IMR-90 (cell line): ENCODE measurements around the gene PIP5K1A. TPM values are rescaled to one million over a fixed set of nuclear protein-coding genes. Genes with fewer than 3 reads are reported as not detected.

Source experiments
- ATAC-seq: fragments of 200-7000 bp; cut with Tn5 transposase; 2 replicates; pipeline ENCODE4 v1.9.1; 2020; ENCODE audit warnings: low read depth, mild to moderate bottlenecking, moderate library complexity
- BruUV-seq: library from RNA; stranded (reverse); fragments of 400-500 nt; replicated peaks from 2 replicates; lab custom pipeline; 2021; lab: Mats Ljungman, UMichigan
- CTCF ChIA-PET: fragments of 300-600 bp; formaldehyde crosslinking; extraction: SDS; loops from one replicate; lab custom pipeline; 2021; ENCODE audit warnings: antibody characterized with exemption; lab: Yijun Ruan, JAX
- POLR2A ChIA-PET: fragments of 300-600 bp; sonication (Branson Sonifier 250); formaldehyde crosslinking; loops from one replicate; lab custom pipeline; 2022; ENCODE audit warnings: antibody characterized with exemption; ENCODE audit not compliant: unreplicated experiment; lab: Charles Lee
- DNase-seq: peaks from one replicate; pipeline ENCODE4 v3.0.0; 2013
- H2AFZ ChIP-seq: replicated peaks from 2 replicates; pipeline ENCODE3; 2013; ENCODE audit warnings: low read length, mild to moderate bottlenecking; ENCODE audit not compliant: poor library complexity
- H2AK5ac ChIP-seq: 2 replicates; pipeline ENCODE4 v1.6.1; 2013; ENCODE audit warnings: low read depth, low read length, inconsistent platforms
- H2AK9ac ChIP-seq: replicated peaks from 2 replicates; pipeline ENCODE3; 2013; ENCODE audit warnings: mild to moderate bottlenecking, low read depth, low read length, moderate library complexity; ENCODE audit not compliant: poor library complexity
- H2BK120ac ChIP-seq: 2 replicates; pipeline ENCODE4 v1.6.1; 2013; ENCODE audit warnings: low read depth, low read length, inconsistent platforms
- H2BK15ac ChIP-seq: 3 replicates; pipeline ENCODE4 v1.6.1; 2013; ENCODE audit warnings: low read depth, low read length, inconsistent platforms
- H2BK20ac ChIP-seq: 2 replicates; pipeline ENCODE4 v1.6.1; 2013; ENCODE audit warnings: low read depth, mild to moderate bottlenecking, inconsistent platforms, low read length, moderate library complexity
- H2BK5ac ChIP-seq: 2 replicates; pipeline ENCODE4 v1.6.1; 2013; ENCODE audit warnings: mild to moderate bottlenecking, low read depth, low read length, inconsistent platforms; ENCODE audit not compliant: poor library complexity, severe bottlenecking
- H3K14ac ChIP-seq: replicated peaks from 2 replicates; pipeline ENCODE4 v1.6.1; 2013; ENCODE audit warnings: low read depth, low read length, inconsistent platforms
- H3K18ac ChIP-seq: 2 replicates; pipeline ENCODE4 v1.6.1; 2013; ENCODE audit warnings: low read depth, low read length, control low read depth
- H3K23ac ChIP-seq: 2 replicates; pipeline ENCODE4 v1.6.1; 2013; ENCODE audit warnings: low read depth, low read length, inconsistent platforms
- H3K27ac ChIP-seq: 2 replicates; pipeline ENCODE4 v1.5.1; 2013; ENCODE audit warnings: mild to moderate bottlenecking, control low read depth, low read length; ENCODE audit not compliant: insufficient read depth
- H3K27me3 ChIP-seq: 2 replicates; pipeline ENCODE4 v1.6.1; 2013; ENCODE audit warnings: low read length; ENCODE audit not compliant: control insufficient read depth, insufficient read depth
- H3K36me3 ChIP-seq: 2 replicates; pipeline ENCODE4 v1.6.1; 2013; ENCODE audit warnings: low read length, mixed read lengths; ENCODE audit not compliant: control insufficient read depth, insufficient read depth
- H3K4ac ChIP-seq: 2 replicates; pipeline ENCODE4 v1.6.1; 2013; ENCODE audit warnings: low read depth, low read length, inconsistent platforms
- H3K4me1 ChIP-seq: 2 replicates; pipeline ENCODE4 v1.6.1; 2013; ENCODE audit warnings: low read length, mixed read lengths; ENCODE audit not compliant: control insufficient read depth, insufficient read depth
- H3K4me2 ChIP-seq: 2 replicates; pipeline ENCODE4 v1.6.1; 2013; ENCODE audit warnings: low read depth, mild to moderate bottlenecking, control low read depth, low read length, moderate library complexity
- H3K4me3 ChIP-seq: 2 replicates; pipeline ENCODE4 v1.5.1; 2013; ENCODE audit warnings: low read depth, mild to moderate bottlenecking, control low read depth, low read length, moderate library complexity; ENCODE audit not compliant: insufficient read depth
- H3K56ac ChIP-seq: 2 replicates; pipeline ENCODE4 v1.6.1; 2013; ENCODE audit warnings: low read length, inconsistent platforms; ENCODE audit not compliant: insufficient read depth; ENCODE audit errors: extremely low read depth
- H3K79me1 ChIP-seq, 2 experiments: 2 replicates each; pipeline ENCODE4 v1.6.1; 2013; ENCODE audit warnings: low read length in 2 of 2, inconsistent platforms in 1 of 2, low read depth in 1 of 2
- H3K9ac ChIP-seq: 2 replicates; pipeline ENCODE4 v1.6.1; 2013; ENCODE audit warnings: low read depth, low read length, control low read depth
- H3K9me1 ChIP-seq: 2 replicates; pipeline ENCODE4 v1.6.1; 2013; ENCODE audit warnings: low read length, inconsistent platforms; ENCODE audit not compliant: insufficient read depth
- H3K9me3 ChIP-seq: 2 replicates; pipeline ENCODE4 v1.6.1; 2013; ENCODE audit warnings: low read length; ENCODE audit not compliant: control insufficient read depth, insufficient read depth
- H4K20me1 ChIP-seq: 2 replicates; pipeline ENCODE4 v1.6.1; 2013; ENCODE audit warnings: low read length, inconsistent platforms; ENCODE audit not compliant: insufficient read depth
- H4K5ac ChIP-seq: 2 replicates; pipeline ENCODE4 v1.6.1; 2013; ENCODE audit warnings: mild to moderate bottlenecking, low read depth, low read length, control low read depth
- H4K8ac ChIP-seq, 2 experiments: 2 replicates each; pipeline ENCODE4 v1.6.1; 2013; ENCODE audit warnings: low read depth in 2 of 2, low read length in 2 of 2, control low read depth in 1 of 2, inconsistent platforms in 1 of 2
- H4K91ac ChIP-seq: 2 replicates; pipeline ENCODE4 v1.6.1; 2013; ENCODE audit warnings: low read depth, low read length, inconsistent platforms; ENCODE audit not compliant: insufficient read depth
- BHLHE40 ChIP-seq: fragments of 150-350 bp; IDR thresholded peaks from 2 replicates; pipeline ENCODE4 v1.6.1; 2016; ENCODE audit warnings: mild to moderate bottlenecking, low read depth, low read length
- MXI1 ChIP-seq: IDR thresholded peaks from 2 replicates; pipeline ENCODE4 v1.6.1; 2012; ENCODE audit warnings: low read depth, mild to moderate bottlenecking, low read length, moderate library complexity, borderline replicate concordance
- SMC3 ChIP-seq: fragments of 150-350 bp; IDR thresholded peaks from 2 replicates; pipeline ENCODE4 v1.6.1; 2016; ENCODE audit warnings: low read depth, mild to moderate bottlenecking, antibody characterized with exemption, low read length, moderate library complexity
- WGBS, 2 experiments: methylation state at CpG; one replicate each; pipeline versions ENCODE4 v1.1.5 to v1.1.7; 2013; ENCODE audit warnings: missing lambda C conversion rate in 2 of 2; ENCODE audit not compliant: insufficient read length in 1 of 2; ENCODE audit errors: extremely low coverage in 2 of 2; 5-methylcytosine and 5-hydroxymethylcytosine counted together
- dilution Hi-C: fragments of 300-500 bp; cut with HindIII; formaldehyde crosslinking; loops from one replicate; pipeline ENCODE4 v1.14.3; 2018; ENCODE audit warnings: low sequenced_read_pairs; ENCODE audit not compliant: unreplicated experiment
- in situ Hi-C: fragments of 300-500 bp; cut with MboI; formaldehyde crosslinking; loops from 3 replicates; pipeline ENCODE4 v1.14.3; 2019; ENCODE audit warnings: low sequenced_read_pairs, inconsistent platforms, mixed read lengths
- intact Hi-C: fragments of 100-400 bp; cut with micrococcal nuclease; formaldehyde crosslinking; loops from 2 replicates; pipeline ENCODE4 v1.10.0; 2022
- polyA plus RNA-seq, 3 experiments: library from polyadenylated mRNA; depleted of rRNA; stranded (reverse); fragments of >200 nt; gene quantifications; 2 replicates each; pipeline ENCODE4 v1.2.3, GENCODE V29; 2012; ENCODE audit warnings: low replicate concordance in 1 of 3
- total RNA-seq: library from RNA; depleted of rRNA; stranded (reverse); fragments of >200 nt; gene quantifications from 2 replicates; pipeline ENCODE4 v1.2.3, GENCODE V29; 2012
- TF ChIP-seq, protein P1 (sequence below): conservative IDR thresholded peaks from 2 replicates; pipeline ENCODE4 v1.5.1; 2012; ENCODE audit warnings: mild to moderate bottlenecking, low read depth, low read length, improper control_type of control experiment

Gene PIP5K1A
- total and polyA plus RNA-seq, 2 of the 4 experiments (the other 2 are of a cell fraction), result 59.1 to 105 TPM

DNA sequence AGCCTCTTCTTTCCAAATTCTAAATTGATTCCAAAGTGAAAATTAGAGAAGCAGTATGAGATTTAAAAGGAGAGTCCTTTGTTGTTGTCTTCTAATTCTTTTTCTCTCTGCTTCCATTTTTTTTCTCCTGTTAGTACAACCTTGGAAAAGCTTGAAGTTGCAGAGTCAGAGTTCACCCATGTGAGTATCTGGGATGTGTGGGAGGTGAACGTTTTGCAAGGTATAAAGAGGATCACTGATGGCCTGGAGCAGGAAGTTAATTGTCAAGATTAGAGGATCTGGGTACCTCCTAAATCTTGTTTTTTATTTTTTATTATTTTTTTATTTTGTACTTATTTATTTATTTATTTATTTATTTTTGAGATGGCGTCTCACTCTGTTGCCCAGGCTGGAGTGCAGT lies 48.4 kb downstream of the PIP5K1A start:
- Histone ChIP-seq H2AFZ (no peak overlapping the region), H3K14ac (no peak overlapping the region), H3K9me1 (no peaks in the 10 kb centered on the region), H4K8ac (no peak overlapping the region), H3K18ac (no peak overlapping the region), H2BK15ac (no peak overlapping the region), H3K23ac (no peak overlapping the region), H3K36me3 (peaks cover 54% of the 10 kb centered on the region), H3K27me3 (no peaks in the 10 kb centered on the region), H3K4ac (no peak overlapping the region), H4K20me1 (0 out of 2 replicates have a peak, but pooled peaks cover 4% of the 10 kb centered on the region), H2BK20ac (no peak overlapping the region), H3K27ac (no peak overlapping the region), H4K91ac (no peak overlapping the region), H2BK120ac (no peak overlapping the region), H3K4me3 (no peak overlapping the region), H3K9me3 (no peaks in the 10 kb centered on the region), H3K79me1 (peaks cover 13 to 17% of the 10 kb centered on the region in 2 experiments), H3K56ac (no peak overlapping the region), H2AK5ac (no peak overlapping the region), H3K4me1 (peaks cover 7% of the 10 kb centered on the region), H4K5ac (no peak overlapping the region), H2BK5ac (no peak overlapping the region), H3K4me2 (no peak overlapping the region), H3K9ac (no peak overlapping the region), H2AK9ac (no peak overlapping the region)
- DNase-seq, result no peak
- WGBS, 2 experiments, result no CpG with 5 or more reads among the region's 2 CpGs
- no TSS peak for BruUV-seq
- intact Hi-C loops, result no loop called here
- no peak for TF ChIP-seq SMC3
- TF ChIP-seq, protein P1, sequence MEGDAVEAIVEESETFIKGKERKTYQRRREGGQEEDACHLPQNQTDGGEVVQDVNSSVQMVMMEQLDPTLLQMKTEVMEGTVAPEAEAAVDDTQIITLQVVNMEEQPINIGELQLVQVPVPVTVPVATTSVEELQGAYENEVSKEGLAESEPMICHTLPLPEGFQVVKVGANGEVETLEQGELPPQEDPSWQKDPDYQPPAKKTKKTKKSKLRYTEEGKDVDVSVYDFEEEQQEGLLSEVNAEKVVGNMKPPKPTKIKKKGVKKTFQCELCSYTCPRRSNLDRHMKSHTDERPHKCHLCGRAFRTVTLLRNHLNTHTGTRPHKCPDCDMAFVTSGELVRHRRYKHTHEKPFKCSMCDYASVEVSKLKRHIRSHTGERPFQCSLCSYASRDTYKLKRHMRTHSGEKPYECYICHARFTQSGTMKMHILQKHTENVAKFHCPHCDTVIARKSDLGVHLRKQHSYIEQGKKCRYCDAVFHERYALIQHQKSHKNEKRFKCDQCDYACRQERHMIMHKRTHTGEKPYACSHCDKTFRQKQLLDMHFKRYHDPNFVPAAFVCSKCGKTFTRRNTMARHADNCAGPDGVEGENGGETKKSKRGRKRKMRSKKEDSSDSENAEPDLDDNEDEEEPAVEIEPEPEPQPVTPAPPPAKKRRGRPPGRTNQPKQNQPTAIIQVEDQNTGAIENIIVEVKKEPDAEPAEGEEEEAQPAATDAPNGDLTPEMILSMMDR, result no peak
- TF ChIP-seq MXI1, result no peak
- TF ChIP-seq BHLHE40, result no peak
- in situ Hi-C loops, result no loop called here
- ChIA-PET CTCF (no interaction called here), POLR2A (no interaction called here)
- ATAC-seq, result no peak
- dilution Hi-C loops, result no loop called here
